Measurements from ENCODE around the gene C1QTNF2. TPM values are rescaled to one million over a fixed set of nuclear protein-coding genes. Genes with fewer than 3 reads are reported as not detected.

The C1QTNF2 gene
- polyA plus RNA-seq, 1 donor from 2014 or later = 0.09 TPM

DNA sequence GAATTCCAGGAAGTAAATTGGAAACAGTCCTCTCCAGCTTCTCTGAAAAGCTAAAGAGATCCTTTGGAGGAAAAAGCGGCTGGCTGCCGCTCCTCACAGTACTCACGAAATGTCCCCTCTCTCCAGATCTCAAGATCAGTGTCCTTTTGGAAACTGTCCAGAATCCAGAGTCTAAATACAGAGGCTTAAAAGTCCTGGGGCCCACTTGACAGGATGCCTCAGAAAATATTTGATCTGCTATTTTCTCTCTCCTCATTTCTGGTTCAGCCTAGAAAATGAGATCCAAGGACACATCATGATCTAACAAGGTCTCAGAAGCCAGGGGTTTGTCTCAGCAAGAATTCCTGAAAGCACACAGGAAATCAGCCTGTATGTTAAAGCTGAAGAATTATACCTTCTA is 7.2 kb downstream of the C1QTNF2 start:
- H3K4me3 ChIP-seq (ENCODE audit: low read length) = no peak overlapping the region
- H3K27ac ChIP-seq (ENCODE audit: low read length) = no peak overlapping the region
- H3K9me2 ChIP-seq (ENCODE audit: insufficient read depth, low read length) = no peaks in the 10 kb centered on the region
- H3K79me2 ChIP-seq (replicated peaks; ENCODE audit: insufficient read depth, low read length) = no peaks in the 10 kb centered on the region
- H3K4me2 ChIP-seq (ENCODE audit: low read length) = no peak overlapping the region
- H2AFZ ChIP-seq (ENCODE audit: low read depth, low read length) = no peak overlapping the region
- no peaks in the 10 kb centered on the region for H3F3A ChIP-seq (ENCODE audit: insufficient read depth, low read length, poor library complexity, severe bottlenecking)
- no peak overlapping the region for H3K9ac ChIP-seq (ENCODE audit: low read length)
- H4K20me1 ChIP-seq (ENCODE audit: insufficient read depth) = no peaks in the 10 kb centered on the region
- H3K36me3 ChIP-seq (ENCODE audit: insufficient read depth, low read length) = no peaks in the 10 kb centered on the region
- no peaks in the 10 kb centered on the region for H3K9me3 ChIP-seq (ENCODE audit: low read length)
- no peaks in the 10 kb centered on the region for H3K27me3 ChIP-seq (ENCODE audit: insufficient read depth, low read depth, low read length)
- TF ChIP-seq, protein P1, sequence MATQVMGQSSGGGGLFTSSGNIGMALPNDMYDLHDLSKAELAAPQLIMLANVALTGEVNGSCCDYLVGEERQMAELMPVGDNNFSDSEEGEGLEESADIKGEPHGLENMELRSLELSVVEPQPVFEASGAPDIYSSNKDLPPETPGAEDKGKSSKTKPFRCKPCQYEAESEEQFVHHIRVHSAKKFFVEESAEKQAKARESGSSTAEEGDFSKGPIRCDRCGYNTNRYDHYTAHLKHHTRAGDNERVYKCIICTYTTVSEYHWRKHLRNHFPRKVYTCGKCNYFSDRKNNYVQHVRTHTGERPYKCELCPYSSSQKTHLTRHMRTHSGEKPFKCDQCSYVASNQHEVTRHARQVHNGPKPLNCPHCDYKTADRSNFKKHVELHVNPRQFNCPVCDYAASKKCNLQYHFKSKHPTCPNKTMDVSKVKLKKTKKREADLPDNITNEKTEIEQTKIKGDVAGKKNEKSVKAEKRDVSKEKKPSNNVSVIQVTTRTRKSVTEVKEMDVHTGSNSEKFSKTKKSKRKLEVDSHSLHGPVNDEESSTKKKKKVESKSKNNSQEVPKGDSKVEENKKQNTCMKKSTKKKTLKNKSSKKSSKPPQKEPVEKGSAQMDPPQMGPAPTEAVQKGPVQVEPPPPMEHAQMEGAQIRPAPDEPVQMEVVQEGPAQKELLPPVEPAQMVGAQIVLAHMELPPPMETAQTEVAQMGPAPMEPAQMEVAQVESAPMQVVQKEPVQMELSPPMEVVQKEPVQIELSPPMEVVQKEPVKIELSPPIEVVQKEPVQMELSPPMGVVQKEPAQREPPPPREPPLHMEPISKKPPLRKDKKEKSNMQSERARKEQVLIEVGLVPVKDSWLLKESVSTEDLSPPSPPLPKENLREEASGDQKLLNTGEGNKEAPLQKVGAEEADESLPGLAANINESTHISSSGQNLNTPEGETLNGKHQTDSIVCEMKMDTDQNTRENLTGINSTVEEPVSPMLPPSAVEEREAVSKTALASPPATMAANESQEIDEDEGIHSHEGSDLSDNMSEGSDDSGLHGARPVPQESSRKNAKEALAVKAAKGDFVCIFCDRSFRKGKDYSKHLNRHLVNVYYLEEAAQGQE (IDR thresholded peaks at IDR 0.05; ENCODE audit: borderline replicate concordance) = no peak
- no peak for TF ChIP-seq RAD21 (conservative IDR thresholded peaks at IDR 0.05)

DNA sequence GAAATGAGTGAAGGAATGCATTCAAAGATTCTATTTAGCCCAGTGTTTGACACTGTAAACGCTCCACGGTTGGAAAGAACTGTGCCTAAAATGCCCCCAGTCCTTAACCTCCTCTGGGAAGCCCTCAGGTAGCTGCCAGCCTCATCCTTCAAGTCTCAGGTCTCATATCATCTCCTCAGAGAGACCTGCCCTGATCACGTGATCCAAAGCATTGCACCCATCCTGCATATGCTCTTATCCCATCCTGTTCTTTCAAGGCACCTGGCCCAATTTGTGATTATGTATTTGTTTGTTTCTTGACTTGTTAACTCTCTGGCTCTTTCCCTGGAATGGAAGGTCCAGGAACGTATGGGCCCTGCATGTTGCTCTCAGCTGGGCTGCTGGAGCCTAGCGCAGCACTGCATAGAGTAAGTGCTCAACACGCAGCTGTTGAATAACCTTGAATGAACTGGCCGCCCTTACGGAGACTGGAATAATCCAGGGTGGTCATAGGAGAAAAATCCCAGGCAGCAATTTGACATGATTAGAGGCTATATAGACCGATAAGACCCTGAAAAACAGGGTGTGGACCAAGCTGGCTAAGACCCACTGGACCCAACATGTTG is 8.7 kb downstream of the C1QTNF2 start:
- no peak overlapping the region for H3K9ac ChIP-seq (ENCODE audit: low read length)
- H3K79me2 ChIP-seq (replicated peaks; ENCODE audit: insufficient read depth, low read length) = no peaks in the 10 kb centered on the region
- no peaks in the 10 kb centered on the region for H3K27me3 ChIP-seq (ENCODE audit: insufficient read depth, low read depth, low read length)
- H3K9me3 ChIP-seq (ENCODE audit: low read length) = no peaks in the 10 kb centered on the region
- no peaks in the 10 kb centered on the region for H4K20me1 ChIP-seq (ENCODE audit: insufficient read depth)
- no peak for TF ChIP-seq RAD21 (conservative IDR thresholded peaks at IDR 0.05)
- TF ChIP-seq EP300 (conservative IDR thresholded peaks at IDR 0.05; ENCODE audit: poor library complexity, severe bottlenecking) = no peak
- TF ChIP-seq TAF1 (IDR thresholded peaks at IDR 0.05; ENCODE audit: low read depth) = no peak
- TF ChIP-seq, protein P1 (IDR thresholded peaks at IDR 0.05; ENCODE audit: borderline replicate concordance) = no peak
- TF ChIP-seq SMC3 (conservative IDR thresholded peaks at IDR 0.05; ENCODE audit: poor library complexity) = no peak
- no peak for TF ChIP-seq EZH2 (IDR thresholded peaks at IDR 0.05; ENCODE audit: borderline replicate concordance, insufficient read depth, low read length, poor library complexity, severe bottlenecking)
- no peak for TF ChIP-seq POLR2AphosphoS5 (IDR thresholded peaks at IDR 0.05)
- TF ChIP-seq, protein P2, sequence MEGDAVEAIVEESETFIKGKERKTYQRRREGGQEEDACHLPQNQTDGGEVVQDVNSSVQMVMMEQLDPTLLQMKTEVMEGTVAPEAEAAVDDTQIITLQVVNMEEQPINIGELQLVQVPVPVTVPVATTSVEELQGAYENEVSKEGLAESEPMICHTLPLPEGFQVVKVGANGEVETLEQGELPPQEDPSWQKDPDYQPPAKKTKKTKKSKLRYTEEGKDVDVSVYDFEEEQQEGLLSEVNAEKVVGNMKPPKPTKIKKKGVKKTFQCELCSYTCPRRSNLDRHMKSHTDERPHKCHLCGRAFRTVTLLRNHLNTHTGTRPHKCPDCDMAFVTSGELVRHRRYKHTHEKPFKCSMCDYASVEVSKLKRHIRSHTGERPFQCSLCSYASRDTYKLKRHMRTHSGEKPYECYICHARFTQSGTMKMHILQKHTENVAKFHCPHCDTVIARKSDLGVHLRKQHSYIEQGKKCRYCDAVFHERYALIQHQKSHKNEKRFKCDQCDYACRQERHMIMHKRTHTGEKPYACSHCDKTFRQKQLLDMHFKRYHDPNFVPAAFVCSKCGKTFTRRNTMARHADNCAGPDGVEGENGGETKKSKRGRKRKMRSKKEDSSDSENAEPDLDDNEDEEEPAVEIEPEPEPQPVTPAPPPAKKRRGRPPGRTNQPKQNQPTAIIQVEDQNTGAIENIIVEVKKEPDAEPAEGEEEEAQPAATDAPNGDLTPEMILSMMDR (IDR thresholded peaks at IDR 0.05; ENCODE audit: poor library complexity, severe bottlenecking) = no peak
- TF ChIP-seq MXI1 (conservative IDR thresholded peaks at IDR 0.05; ENCODE audit: poor library complexity, severe bottlenecking) = no peak
- H2AFZ ChIP-seq (ENCODE audit: low read depth, low read length) = no peak overlapping the region
- H3K27ac ChIP-seq (ENCODE audit: low read length) = no peak overlapping the region
- no peaks in the 10 kb centered on the region for H3K36me3 ChIP-seq (ENCODE audit: insufficient read depth, low read length)
- no peak overlapping the region for H3K4me3 ChIP-seq (ENCODE audit: low read length)
- no peak overlapping the region for H3K4me2 ChIP-seq (ENCODE audit: low read length)
- no peaks in the 10 kb centered on the region for H3F3A ChIP-seq (ENCODE audit: insufficient read depth, low read length, poor library complexity, severe bottlenecking)
- no peaks in the 10 kb centered on the region for H3K9me2 ChIP-seq (ENCODE audit: insufficient read depth, low read length)

Data from neural cell (in vitro differentiated cells).